GM23338 (cell line): Measurements from ENCODE around the gene NFS1.

Experiments
- EZH2phosphoT487 ChIP-seq: fragments of 200-600 bp; sonication (generic); IDR thresholded peaks from one replicate; pipeline ENCODE4 v1.8.1; 2018; ENCODE audit warnings: antibody characterized with exemption; ENCODE audit not compliant: unreplicated experiment
- TF ChIP-seq, protein P1 (sequence below), 2 experiments: fragments of 200-600 bp in 1 of 2; sonication (generic) in 1 of 2; conservative IDR thresholded peaks; 2 replicates each; pipeline versions ENCODE4 v1.5.1 to v1.6.1; 2016 to 2017; ENCODE audit warnings: antibody characterized with exemption in 2 of 2, low read depth in 2 of 2, mild to moderate bottlenecking in 2 of 2, moderate library complexity in 1 of 2

DNA sequence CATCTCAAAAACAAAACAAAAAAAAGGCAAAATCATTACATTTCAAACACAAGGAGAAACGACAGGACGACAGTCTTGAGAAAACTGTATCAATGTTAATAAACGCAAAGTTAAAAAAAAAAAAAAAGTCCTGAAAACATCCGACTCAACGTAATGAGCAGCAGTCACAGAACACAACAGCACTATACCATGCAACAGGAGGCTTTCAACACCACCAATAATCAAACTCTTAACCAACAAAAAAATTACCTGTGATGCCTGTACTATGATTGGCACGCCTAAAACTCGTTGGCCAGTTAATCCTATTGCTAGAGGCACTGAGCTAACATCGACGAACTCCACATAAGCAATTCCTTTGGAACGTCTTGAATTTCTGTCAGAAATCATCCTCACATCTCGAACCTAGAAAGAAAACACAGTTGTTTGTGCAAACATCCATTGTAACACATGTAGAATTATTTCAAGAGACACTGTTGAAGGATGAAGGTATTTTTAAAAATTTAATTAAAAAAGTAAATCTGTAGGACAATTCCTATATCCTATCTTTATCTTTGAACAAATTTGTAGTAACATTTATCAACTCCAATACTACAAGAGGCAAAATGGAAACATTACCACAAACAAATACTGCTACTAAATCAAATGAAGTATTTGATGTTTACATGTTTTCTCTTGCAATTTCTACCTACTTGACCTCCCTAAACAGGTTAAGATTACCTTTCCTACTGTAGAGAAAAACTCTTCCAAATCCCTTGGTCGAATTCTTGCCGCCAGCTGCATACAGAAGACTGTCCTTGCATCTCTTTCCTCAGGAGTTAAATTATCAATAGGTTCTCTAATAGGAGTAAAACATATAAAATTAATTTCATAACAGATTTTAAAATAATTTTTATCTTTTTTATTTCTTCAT, 25.4 kb upstream of the NFS1 start:
- TF ChIP-seq, protein P1, sequence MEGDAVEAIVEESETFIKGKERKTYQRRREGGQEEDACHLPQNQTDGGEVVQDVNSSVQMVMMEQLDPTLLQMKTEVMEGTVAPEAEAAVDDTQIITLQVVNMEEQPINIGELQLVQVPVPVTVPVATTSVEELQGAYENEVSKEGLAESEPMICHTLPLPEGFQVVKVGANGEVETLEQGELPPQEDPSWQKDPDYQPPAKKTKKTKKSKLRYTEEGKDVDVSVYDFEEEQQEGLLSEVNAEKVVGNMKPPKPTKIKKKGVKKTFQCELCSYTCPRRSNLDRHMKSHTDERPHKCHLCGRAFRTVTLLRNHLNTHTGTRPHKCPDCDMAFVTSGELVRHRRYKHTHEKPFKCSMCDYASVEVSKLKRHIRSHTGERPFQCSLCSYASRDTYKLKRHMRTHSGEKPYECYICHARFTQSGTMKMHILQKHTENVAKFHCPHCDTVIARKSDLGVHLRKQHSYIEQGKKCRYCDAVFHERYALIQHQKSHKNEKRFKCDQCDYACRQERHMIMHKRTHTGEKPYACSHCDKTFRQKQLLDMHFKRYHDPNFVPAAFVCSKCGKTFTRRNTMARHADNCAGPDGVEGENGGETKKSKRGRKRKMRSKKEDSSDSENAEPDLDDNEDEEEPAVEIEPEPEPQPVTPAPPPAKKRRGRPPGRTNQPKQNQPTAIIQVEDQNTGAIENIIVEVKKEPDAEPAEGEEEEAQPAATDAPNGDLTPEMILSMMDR (conservative IDR thresholded peaks at IDR 0.05; ENCODE audit: low read depth in 2 of 2), result no peak
- no peak for TF ChIP-seq EZH2phosphoT487
